WTC11 (cell line): Measurements from ENCODE around the gene ST6GALNAC3. TPM values are rescaled to one million over a fixed set of nuclear protein-coding genes. Genes with fewer than 3 reads are reported as not detected.
"Not testable (repeated sequence)": the region's sequence is repeated elsewhere in the genome, so short reads cannot be mapped to it uniquely, and the experiment has no call there.

Source experiments
- ATAC-seq: fragments of 200-7000 bp; cut with Tn5 transposase; 2 replicates; pipeline ENCODE4 v1.10.0; 2021; ENCODE audit warnings: mild to moderate bottlenecking, moderate library complexity
- CTCF ChIA-PET: fragments of 300-600 bp; sonication (Branson Sonifier 250); formaldehyde crosslinking; loops from one replicate; lab custom pipeline; 2021; ENCODE audit warnings: antibody characterized with exemption; lab: Charles Lee
- POLR2A ChIA-PET: fragments of 350-600 bp; sonication (Branson Sonifier 250); formaldehyde crosslinking; loops from one replicate; lab custom pipeline; 2021; ENCODE audit warnings: antibody characterized with exemption; lab: Charles Lee
- DNase-seq: peaks from one replicate; pipeline ENCODE4 v3.0.0; 2021; ENCODE audit warnings: low spot score
- H3K27ac Mint-ChIP-seq: 2 replicates; pipeline ENCODE4 v1.8.0; 2021; ENCODE audit warnings: mixed read lengths
- H3K27me3 Mint-ChIP-seq: 2 replicates; pipeline ENCODE4 v1.8.0; 2021; ENCODE audit warnings: low read depth, mild to moderate bottlenecking, moderate library complexity, mixed read lengths
- H3K36me3 Mint-ChIP-seq: 2 replicates; pipeline ENCODE4 v1.8.0; 2021; ENCODE audit warnings: mixed read lengths
- H3K4me1 Mint-ChIP-seq: 2 replicates; pipeline ENCODE4 v1.8.0; 2022; ENCODE audit warnings: mixed read lengths
- H3K4me3 Mint-ChIP-seq: 2 replicates; pipeline ENCODE4 v1.8.0; 2021; ENCODE audit warnings: mild to moderate bottlenecking, moderate library complexity, mixed read lengths
- H3K9me3 Mint-ChIP-seq: 2 replicates; pipeline ENCODE4 v1.8.0; 2021; ENCODE audit warnings: mixed read lengths
- CBFB ChIP-seq: sonication (generic); formaldehyde crosslinking; IDR thresholded peaks from 2 replicates; pipeline ENCODE4 v1.8.1; 2022; ENCODE audit warnings: mild to moderate bottlenecking, low read depth, missing genetic modification reagents
- E2F1 ChIP-seq: sonication (generic); formaldehyde crosslinking; IDR thresholded peaks from 2 replicates; pipeline ENCODE4 v1.8.0; 2022; ENCODE audit warnings: mild to moderate bottlenecking, missing genetic modification reagents
- FOXK1 ChIP-seq: sonication (generic); formaldehyde crosslinking; IDR thresholded peaks from 2 replicates; pipeline ENCODE4 v1.8.0; 2022; ENCODE audit warnings: mild to moderate bottlenecking, moderate library complexity, missing genetic modification reagents
- FOXP4 ChIP-seq: sonication (generic); formaldehyde crosslinking; IDR thresholded peaks from 2 replicates; pipeline ENCODE4 v1.8.0; 2022; ENCODE audit warnings: mild to moderate bottlenecking, missing genetic modification reagents
- GABPB1 ChIP-seq: sonication (generic); formaldehyde crosslinking; IDR thresholded peaks from 2 replicates; pipeline ENCODE4 v1.8.1; 2023; ENCODE audit warnings: mild to moderate bottlenecking, missing genetic modification reagents
- IRF2 ChIP-seq: sonication (generic); formaldehyde crosslinking; IDR thresholded peaks from 2 replicates; pipeline ENCODE4 v1.8.0; 2022; ENCODE audit warnings: low read depth, missing genetic modification reagents, borderline replicate concordance
- JUN ChIP-seq: sonication (generic); formaldehyde crosslinking; IDR thresholded peaks from 2 replicates; pipeline ENCODE4 v1.8.0; 2023; ENCODE audit warnings: mild to moderate bottlenecking, missing genetic modification reagents
- KAT7 ChIP-seq: sonication (generic); formaldehyde crosslinking; IDR thresholded peaks from 2 replicates; pipeline ENCODE4 v1.8.1; 2023; ENCODE audit warnings: missing genetic modification reagents, mild to moderate bottlenecking, borderline replicate concordance
- MYBL2 ChIP-seq: sonication (generic); formaldehyde crosslinking; IDR thresholded peaks from 2 replicates; pipeline ENCODE4 v1.8.1; 2023; ENCODE audit warnings: mild to moderate bottlenecking, moderate library complexity, missing genetic modification reagents
- NFE2L1 ChIP-seq: sonication (generic); formaldehyde crosslinking; IDR thresholded peaks from 2 replicates; pipeline ENCODE4 v1.8.1; 2023; ENCODE audit warnings: missing genetic modification reagents
- PREB ChIP-seq: sonication (generic); formaldehyde crosslinking; IDR thresholded peaks from 2 replicates; pipeline ENCODE4 v1.8.1; 2022; ENCODE audit warnings: mild to moderate bottlenecking, missing genetic modification reagents, moderate library complexity, borderline replicate concordance
- STAT6 ChIP-seq: sonication (generic); formaldehyde crosslinking; conservative IDR thresholded peaks from 2 replicates; pipeline ENCODE4 v1.8.1; 2023; ENCODE audit warnings: mild to moderate bottlenecking, low read depth, missing genetic modification reagents, moderate library complexity
- ZNF317 ChIP-seq: sonication (generic); formaldehyde crosslinking; IDR thresholded peaks from 2 replicates; pipeline ENCODE4 v1.8.1; 2023; ENCODE audit warnings: low read depth, mild to moderate bottlenecking, moderate library complexity, missing genetic modification reagents, borderline replicate concordance
- ZNF671 ChIP-seq: fragments of 250-450 bp; sonication (Bioruptor Pico); IDR thresholded peaks from 2 replicates; pipeline ENCODE4 v1.8.0; 2021; ENCODE audit warnings: mild to moderate bottlenecking
- ZSCAN18 ChIP-seq: fragments of 250-450 bp; sonication (Bioruptor Pico); IDR thresholded peaks from 2 replicates; pipeline ENCODE4 v2.1.2; 2022; ENCODE audit warnings: mild to moderate bottlenecking, moderate library complexity
- total RNA-seq: library from RNA; stranded (reverse); gene quantifications from 3 replicates; pipeline ENCODE4 v1.2.3, GENCODE V29; 2021
- TF ChIP-seq, protein P1 (sequence below): sonication (generic); formaldehyde crosslinking; IDR thresholded peaks from 2 replicates; pipeline ENCODE4 v1.8.1; 2022; ENCODE audit warnings: low read depth, mild to moderate bottlenecking, moderate library complexity, missing genetic modification reagents, borderline replicate concordance
- TF ChIP-seq, protein P2 (sequence below): sonication (generic); formaldehyde crosslinking; conservative IDR thresholded peaks from 2 replicates; pipeline ENCODE4 v1.8.1; 2022; ENCODE audit warnings: mild to moderate bottlenecking, missing genetic modification reagents

The ST6GALNAC3 gene
- total RNA-seq, 1 experiment from 2014 or later, result 11.9 TPM

GRCh38 chr1:76110666-76111065 is 36.1 kb downstream of the ST6GALNAC3 start:
- TF ChIP-seq IRF2 (CRISPR knock-in tag) (no peak), FOXK1 (CRISPR knock-in tag) (no peak), STAT6 (CRISPR knock-in tag) (no peak), E2F1 (CRISPR knock-in tag) (no peak), ZNF317 (CRISPR knock-in tag) (no peak), NFE2L1 (no peak), GABPB1 (no peak), JUN (CRISPR knock-in tag) (no peak), KAT7 (CRISPR knock-in tag) (no peak), MYBL2 (CRISPR knock-in tag) (no peak)
- TF ChIP-seq, protein P1, sequence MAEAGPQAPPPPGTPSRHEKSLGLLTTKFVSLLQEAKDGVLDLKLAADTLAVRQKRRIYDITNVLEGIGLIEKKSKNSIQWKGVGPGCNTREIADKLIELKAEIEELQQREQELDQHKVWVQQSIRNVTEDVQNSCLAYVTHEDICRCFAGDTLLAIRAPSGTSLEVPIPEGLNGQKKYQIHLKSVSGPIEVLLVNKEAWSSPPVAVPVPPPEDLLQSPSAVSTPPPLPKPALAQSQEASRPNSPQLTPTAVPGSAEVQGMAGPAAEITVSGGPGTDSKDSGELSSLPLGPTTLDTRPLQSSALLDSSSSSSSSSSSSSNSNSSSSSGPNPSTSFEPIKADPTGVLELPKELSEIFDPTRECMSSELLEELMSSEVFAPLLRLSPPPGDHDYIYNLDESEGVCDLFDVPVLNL (CRISPR knock-in tag), result no peak
- ChIA-PET CTCF (no interaction called here), POLR2A (no interaction called here)
- Mint-ChIP-seq H3K36me3 (peaks cover 12% of the 10 kb centered on the region), H3K9me3 (peaks cover 14% of the 10 kb centered on the region), H3K27me3 (no peaks in the 10 kb centered on the region), H3K27ac (no peak overlapping the region), H3K4me1 (peaks cover 24% of the 10 kb centered on the region), H3K4me3 (no peak overlapping the region)
- DNase-seq (no peak), ATAC-seq (no peak)

GRCh38 chr1:76112321-76112720 is 37.8 kb downstream of the ST6GALNAC3 start:
- H3K4me3 Mint-ChIP-seq, H3K27ac Mint-ChIP-seq, CTCF ChIA-PET, ATAC-seq, DNase-seq, POLR2A ChIA-PET, H3K27me3 Mint-ChIP-seq: not testable (repeated sequence)
- H3K9me3 Mint-ChIP-seq, result peaks cover 14% of the 10 kb centered on the region
- H3K36me3 Mint-ChIP-seq, result peaks cover 10% of the 10 kb centered on the region
- H3K4me1 Mint-ChIP-seq, result peaks cover 13% of the 10 kb centered on the region

GRCh38 chr1:76113446-76113845 is 38.9 kb downstream of the ST6GALNAC3 start:
- peaks cover 13% of the 10 kb centered on the region for H3K4me1 Mint-ChIP-seq
- ChIA-PET POLR2A (no interaction called here), CTCF (interaction anchor here (0.6 kb wide), 1 partner anchor 123 kb away, joined by 3 read pairs; no protein-coding TSS in a partner anchor)
- no peak for TF ChIP-seq E2F1 (CRISPR knock-in tag)
- no peak for TF ChIP-seq FOXP4 (CRISPR knock-in tag)
- TF ChIP-seq ZSCAN18, result no peak
- TF ChIP-seq PREB (CRISPR knock-in tag), result no peak
- TF ChIP-seq FOXK1 (CRISPR knock-in tag), result no peak
- no peak for TF ChIP-seq ZNF671 (CRISPR knock-in tag)
- no peak for TF ChIP-seq CBFB
- TF ChIP-seq, protein P2, sequence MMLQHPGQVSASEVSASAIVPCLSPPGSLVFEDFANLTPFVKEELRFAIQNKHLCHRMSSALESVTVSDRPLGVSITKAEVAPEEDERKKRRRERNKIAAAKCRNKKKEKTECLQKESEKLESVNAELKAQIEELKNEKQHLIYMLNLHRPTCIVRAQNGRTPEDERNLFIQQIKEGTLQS (CRISPR knock-in tag), result no peak
- no peak overlapping the region for H3K27ac Mint-ChIP-seq
- no peaks in the 10 kb centered on the region for H3K27me3 Mint-ChIP-seq
- DNase-seq, result no peak
- H3K9me3 Mint-ChIP-seq, result peaks cover 14% of the 10 kb centered on the region
- ATAC-seq, result no peak
- H3K4me3 Mint-ChIP-seq, result no peak overlapping the region
- peaks cover 10% of the 10 kb centered on the region for H3K36me3 Mint-ChIP-seq
